ENCODE data around the gene NR2F2. TPM values are rescaled to one million over a fixed set of nuclear protein-coding genes. Genes with fewer than 3 reads are reported as not detected.

The NR2F2 gene
- polyA plus RNA-seq, 1 donor from 2014 or later: 0.07 TPM

GRCh38 chr15:96304839-96305238, 25.7 kb upstream of the NR2F2 start:
- Histone ChIP-seq H4K20me1 (ENCODE audit: insufficient read depth) (no peaks in the 10 kb centered on the region), H3K4me3 (ENCODE audit: low read length) (no peak overlapping the region), H3F3A (ENCODE audit: insufficient read depth, low read length, poor library complexity, severe bottlenecking) (no peaks in the 10 kb centered on the region), H3K36me3 (ENCODE audit: insufficient read depth, low read length) (no peaks in the 10 kb centered on the region), H3K79me2 (replicated peaks; ENCODE audit: insufficient read depth, low read length) (no peaks in the 10 kb centered on the region), H3K9me2 (ENCODE audit: insufficient read depth, low read length) (no peaks in the 10 kb centered on the region), H3K4me2 (ENCODE audit: low read length) (no peak overlapping the region), H3K9ac (ENCODE audit: low read length) (no peak overlapping the region), H3K9me3 (ENCODE audit: low read length) (no peaks in the 10 kb centered on the region), H3K27me3 (ENCODE audit: insufficient read depth, low read depth, low read length) (no peaks in the 10 kb centered on the region), H3K27ac (ENCODE audit: low read length) (no peak overlapping the region), H2AFZ (ENCODE audit: low read depth, low read length) (no peak overlapping the region)
- TF ChIP-seq EP300 (conservative IDR thresholded peaks at IDR 0.05; ENCODE audit: poor library complexity, severe bottlenecking) (no peak), CTCF (IDR thresholded peaks at IDR 0.05; ENCODE audit: poor library complexity, severe bottlenecking) (no peak), REST (IDR thresholded peaks at IDR 0.05; ENCODE audit: borderline replicate concordance) (no peak), MXI1 (conservative IDR thresholded peaks at IDR 0.05; ENCODE audit: poor library complexity, severe bottlenecking) (no peak)

- no peaks in the 10 kb centered on the region for H3K27me3 ChIP-seq (ENCODE audit: insufficient read depth, low read depth, low read length)
- H3K27ac ChIP-seq (ENCODE audit: low read length): no peak overlapping the region
- no peaks in the 10 kb centered on the region for H3K9me3 ChIP-seq (ENCODE audit: low read length)
- TF ChIP-seq SMC3 (conservative IDR thresholded peaks at IDR 0.05; ENCODE audit: poor library complexity) (no peak), POLR2AphosphoS5 (IDR thresholded peaks at IDR 0.05) (no peak), TAF1 (IDR thresholded peaks at IDR 0.05; ENCODE audit: low read depth) (no peak), RAD21 (conservative IDR thresholded peaks at IDR 0.05) (no peak), MXI1 (conservative IDR thresholded peaks at IDR 0.05; ENCODE audit: poor library complexity, severe bottlenecking) (no peak), REST (IDR thresholded peaks at IDR 0.05; ENCODE audit: borderline replicate concordance) (no peak), EZH2 (IDR thresholded peaks at IDR 0.05; ENCODE audit: borderline replicate concordance, insufficient read depth, low read length, poor library complexity, severe bottlenecking) (no peak), EP300 (conservative IDR thresholded peaks at IDR 0.05; ENCODE audit: poor library complexity, severe bottlenecking) (no peak), CTCF (IDR thresholded peaks at IDR 0.05; ENCODE audit: poor library complexity, severe bottlenecking) (no peak)
- no peak overlapping the region for H3K9ac ChIP-seq (ENCODE audit: low read length)
- H2AFZ ChIP-seq (ENCODE audit: low read depth, low read length): no peak overlapping the region
- H3K79me2 ChIP-seq (replicated peaks; ENCODE audit: insufficient read depth, low read length): no peaks in the 10 kb centered on the region
- no peak overlapping the region for H3K4me2 ChIP-seq (ENCODE audit: low read length)
- H3K4me3 ChIP-seq (ENCODE audit: low read length): no peak overlapping the region
- no peaks in the 10 kb centered on the region for H3K36me3 ChIP-seq (ENCODE audit: insufficient read depth, low read length)
- no peaks in the 10 kb centered on the region for H3K9me2 ChIP-seq (ENCODE audit: insufficient read depth, low read length)
- no peaks in the 10 kb centered on the region for H3F3A ChIP-seq (ENCODE audit: insufficient read depth, low read length, poor library complexity, severe bottlenecking)
- no peaks in the 10 kb centered on the region for H4K20me1 ChIP-seq (ENCODE audit: insufficient read depth)
Measured at GRCh38 chr15:96306321-96306720, 24.2 kb upstream of the NR2F2 start.

All from neural cell (in vitro differentiated cells).